GM12874 (cell line): ENCODE results near the gene PPARGC1A.

Experiments used
- TF ChIP-seq, protein P1 (sequence below): IDR thresholded peaks from 2 replicates; pipeline ENCODE4 v1.5.1; 2011; ENCODE audit warnings: low read depth, mild to moderate bottlenecking, control low read depth, low read length, moderate library complexity; ENCODE audit not compliant: insufficient read depth

PPARGC1A gene

DNA sequence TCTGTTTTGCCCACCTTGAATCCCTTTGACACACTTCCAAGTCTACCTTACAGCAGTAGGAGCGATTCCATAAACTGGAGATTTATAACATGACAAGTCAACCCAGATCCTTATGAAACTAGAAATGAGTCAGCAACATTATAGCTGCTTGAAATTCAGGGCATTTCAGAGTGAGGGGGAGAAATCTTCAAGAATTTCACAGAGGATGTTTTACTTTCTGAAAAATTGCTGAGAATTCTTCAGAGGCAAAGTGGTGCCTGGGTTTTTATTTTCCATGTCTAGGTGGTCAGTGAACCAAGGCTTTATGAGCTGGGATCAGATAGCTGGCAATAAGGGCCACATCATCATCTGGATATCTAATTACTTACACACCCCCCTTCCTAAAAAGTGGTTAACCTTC is 119.8 kb downstream of the PPARGC1A start:
- TF ChIP-seq, protein P1, sequence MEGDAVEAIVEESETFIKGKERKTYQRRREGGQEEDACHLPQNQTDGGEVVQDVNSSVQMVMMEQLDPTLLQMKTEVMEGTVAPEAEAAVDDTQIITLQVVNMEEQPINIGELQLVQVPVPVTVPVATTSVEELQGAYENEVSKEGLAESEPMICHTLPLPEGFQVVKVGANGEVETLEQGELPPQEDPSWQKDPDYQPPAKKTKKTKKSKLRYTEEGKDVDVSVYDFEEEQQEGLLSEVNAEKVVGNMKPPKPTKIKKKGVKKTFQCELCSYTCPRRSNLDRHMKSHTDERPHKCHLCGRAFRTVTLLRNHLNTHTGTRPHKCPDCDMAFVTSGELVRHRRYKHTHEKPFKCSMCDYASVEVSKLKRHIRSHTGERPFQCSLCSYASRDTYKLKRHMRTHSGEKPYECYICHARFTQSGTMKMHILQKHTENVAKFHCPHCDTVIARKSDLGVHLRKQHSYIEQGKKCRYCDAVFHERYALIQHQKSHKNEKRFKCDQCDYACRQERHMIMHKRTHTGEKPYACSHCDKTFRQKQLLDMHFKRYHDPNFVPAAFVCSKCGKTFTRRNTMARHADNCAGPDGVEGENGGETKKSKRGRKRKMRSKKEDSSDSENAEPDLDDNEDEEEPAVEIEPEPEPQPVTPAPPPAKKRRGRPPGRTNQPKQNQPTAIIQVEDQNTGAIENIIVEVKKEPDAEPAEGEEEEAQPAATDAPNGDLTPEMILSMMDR: no peak

DNA sequence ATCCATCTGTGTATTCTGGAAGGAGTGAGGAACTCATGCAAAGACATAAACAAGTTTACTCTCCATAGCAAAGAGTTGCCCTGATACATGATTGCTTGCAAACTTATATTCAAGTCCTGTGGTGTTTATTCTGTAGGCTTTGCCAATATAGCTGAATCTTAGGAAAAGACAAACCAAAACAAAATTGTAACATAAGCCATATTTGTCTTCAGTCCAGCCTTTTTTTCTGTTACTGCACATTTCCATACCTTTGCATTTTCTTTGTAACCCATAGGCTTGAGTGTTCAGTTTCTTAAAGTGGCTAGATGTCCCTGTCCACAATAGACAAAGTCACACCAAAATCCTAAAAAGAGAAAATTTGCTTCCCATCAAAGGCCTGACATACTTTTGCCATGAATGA is 120.4 kb downstream of the PPARGC1A start:
- TF ChIP-seq, protein P1: no peak

DNA sequence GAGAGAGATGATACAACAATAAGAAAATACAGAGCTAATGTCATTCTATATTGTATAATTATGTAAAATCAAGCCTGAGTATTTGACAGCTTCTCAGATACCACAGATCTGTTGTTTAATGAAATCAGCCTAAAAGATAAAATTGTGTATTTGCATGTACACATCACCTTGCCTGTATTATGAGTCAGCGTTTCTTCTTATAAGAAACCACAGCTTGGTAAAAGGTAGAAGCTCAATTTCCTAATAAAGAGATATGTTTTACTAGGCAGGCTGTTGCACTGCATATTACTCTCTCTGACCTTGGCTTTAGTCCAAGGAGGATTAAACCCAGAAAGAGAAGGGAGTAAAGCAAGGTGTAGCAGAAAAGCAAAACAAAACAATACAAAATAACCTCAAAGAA is 121.3 kb downstream of the PPARGC1A start:
- TF ChIP-seq, protein P1: no peak

DNA sequence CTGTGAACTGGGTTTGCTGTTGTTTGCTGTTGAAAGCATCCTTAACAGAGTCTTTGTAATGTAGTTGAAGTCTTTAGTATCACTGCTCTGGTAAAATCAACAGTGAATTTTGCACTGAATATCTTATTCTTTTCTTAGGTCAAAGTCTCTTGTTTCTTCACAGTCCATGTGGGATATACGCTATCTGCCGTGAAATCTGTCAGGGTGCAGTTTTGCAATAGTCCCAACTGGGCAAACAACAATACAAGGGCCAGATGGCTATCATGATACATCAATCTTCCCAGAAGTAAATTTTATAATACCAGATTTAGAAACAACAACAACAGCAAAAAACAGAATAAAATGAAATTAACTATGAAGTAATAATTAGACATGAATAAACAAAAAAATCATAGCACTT is 123.5 kb downstream of the PPARGC1A start:
- TF ChIP-seq, protein P1: no peak

DNA sequence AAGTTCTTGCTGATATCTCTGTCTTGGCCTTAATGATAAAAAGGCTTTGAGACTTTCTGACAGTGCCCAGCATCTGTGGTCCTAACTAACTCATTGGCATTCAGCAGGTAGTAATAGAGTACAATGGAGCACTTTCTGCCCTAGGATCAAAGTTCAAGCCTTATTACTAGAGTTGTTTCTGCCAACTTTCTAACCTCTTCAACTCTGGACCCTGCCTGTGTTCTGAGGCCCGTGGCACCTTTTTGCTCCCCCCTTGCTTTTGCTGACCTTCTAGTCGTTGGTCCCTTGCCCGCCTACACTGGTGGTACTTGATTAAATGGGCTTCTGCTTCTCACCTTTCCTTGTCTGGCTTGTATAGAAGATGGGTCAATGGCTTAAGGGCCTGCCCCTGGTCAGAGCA is 126.3 kb downstream of the PPARGC1A start:
- TF ChIP-seq, protein P1: no peak

DNA sequence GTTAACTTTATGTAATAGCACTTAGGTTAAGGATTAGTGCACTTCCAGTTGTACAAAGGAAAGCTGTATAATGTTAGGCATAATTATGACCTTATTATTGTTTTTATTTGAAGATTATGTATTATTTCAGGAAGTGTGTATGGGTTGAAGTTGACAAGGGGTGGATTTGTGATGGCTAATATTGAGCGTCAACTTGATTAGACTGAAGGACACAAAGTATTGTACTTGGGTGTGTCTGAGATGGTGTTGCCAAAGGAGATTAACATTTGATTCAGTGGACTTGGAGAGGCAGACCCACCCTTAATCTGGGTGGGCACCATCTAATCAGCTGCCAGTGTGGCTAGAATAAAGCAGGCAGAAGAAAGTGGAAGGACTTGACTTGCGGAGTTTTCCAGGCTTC is 127.3 kb downstream of the PPARGC1A start:
- TF ChIP-seq, protein P1: no peak

DNA sequence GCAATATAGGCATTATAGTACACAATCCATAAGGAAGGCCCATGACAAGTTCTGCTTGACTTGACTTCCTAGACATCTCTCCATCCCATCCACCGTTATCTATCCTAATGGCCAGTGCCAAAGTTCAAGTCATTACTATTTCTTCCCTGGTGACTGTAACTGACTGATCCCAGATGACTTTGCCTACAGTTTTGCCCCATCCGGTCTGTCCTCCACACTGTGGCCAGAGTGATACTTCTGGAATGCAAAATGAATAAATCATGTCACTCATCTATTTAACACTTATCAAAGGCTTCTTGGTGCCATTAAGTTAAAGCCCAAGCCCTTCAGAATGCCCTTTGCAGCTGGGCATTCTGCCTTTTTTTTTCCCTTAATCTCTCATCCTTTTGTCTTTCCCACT is 130.8 kb downstream of the PPARGC1A start:
- TF ChIP-seq, protein P1: no peak

DNA sequence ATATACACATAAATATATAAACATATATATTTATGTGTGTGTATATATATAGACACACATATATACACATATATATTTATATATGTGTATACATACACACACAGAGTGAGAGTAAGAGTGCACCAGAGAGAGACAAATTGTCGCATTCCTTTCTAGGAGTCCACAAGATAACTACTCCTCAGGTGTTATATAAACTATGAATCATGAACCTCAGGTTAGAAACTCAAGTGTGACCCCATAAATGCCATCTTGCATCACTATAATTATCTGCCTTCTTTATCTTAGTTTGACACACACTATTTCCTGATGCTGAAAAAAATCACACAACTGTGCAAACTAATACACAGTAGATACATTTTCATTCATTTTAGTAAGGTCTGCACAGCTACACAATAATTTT is 135.2 kb downstream of the PPARGC1A start:
- TF ChIP-seq, protein P1: no peak
